Mesenchymal stem cell (in vitro differentiated cells and primary cell): ENCODE data around the gene CFAP99.
A peak's percentile ranks its signal among the peaks of the same experiment; 100 is the strongest.

Experiments used
- DNase-seq: peaks from one replicate; pipeline ENCODE4 v3.0.0-alpha.2; 2013
- H2AFZ ChIP-seq: one replicate; pipeline ENCODE4 v1.6.1; 2013; ENCODE audit warnings: low read depth, mild to moderate bottlenecking, control low read depth, inconsistent platforms, low read length, moderate library complexity
- H2AK5ac ChIP-seq: 2 replicates; pipeline ENCODE4 v1.6.1; 2013; ENCODE audit warnings: low read length, moderate library complexity, mild to moderate bottlenecking, inconsistent platforms; ENCODE audit not compliant: severe bottlenecking
- H2BK120ac ChIP-seq: one replicate; pipeline ENCODE4 v1.6.1; 2013; ENCODE audit warnings: low read depth, mild to moderate bottlenecking, inconsistent platforms, low read length, moderate library complexity
- H2BK12ac ChIP-seq, 2 experiments: one replicate each; pipeline ENCODE4 v1.6.1; 2013; ENCODE audit warnings: inconsistent platforms in 2 of 2, low read length in 2 of 2, mild to moderate bottlenecking in 2 of 2, moderate library complexity in 2 of 2, control low read depth in 1 of 2
- H2BK15ac ChIP-seq: one replicate; pipeline ENCODE4 v1.6.1; 2013; ENCODE audit warnings: mild to moderate bottlenecking, low read depth, inconsistent platforms; ENCODE audit not compliant: poor library complexity, severe bottlenecking
- H2BK5ac ChIP-seq: 2 replicates; pipeline ENCODE4 v1.6.1; 2013; ENCODE audit warnings: low read depth, mild to moderate bottlenecking, low read length, control low read depth, inconsistent platforms; ENCODE audit not compliant: poor library complexity, severe bottlenecking
- H3K14ac ChIP-seq, 2 experiments: one replicate each; pipeline ENCODE4 v1.6.1; 2013; ENCODE audit warnings: inconsistent platforms in 2 of 2, low read length in 2 of 2, control low read depth in 1 of 2, mild to moderate bottlenecking in 1 of 2, moderate library complexity in 1 of 2
- H3K18ac ChIP-seq, 2 experiments: one replicate each; pipeline ENCODE4 v1.6.1; 2013; ENCODE audit warnings: inconsistent platforms in 2 of 2, low read length in 2 of 2, control low read depth in 1 of 2, low read depth in 1 of 2, mild to moderate bottlenecking in 1 of 2
- H3K23ac ChIP-seq, 2 experiments: one replicate each; pipeline ENCODE4 v1.6.1; 2013; ENCODE audit warnings: inconsistent platforms in 2 of 2, low read length in 2 of 2, mild to moderate bottlenecking in 2 of 2, moderate library complexity in 2 of 2, control low read depth in 1 of 2
- H3K27ac ChIP-seq: 2 replicates; pipeline ENCODE4 v1.5.1; 2013; ENCODE audit warnings: mild to moderate bottlenecking, moderate library complexity, low read length, control low read depth, inconsistent platforms; ENCODE audit not compliant: poor library complexity, severe bottlenecking
- H3K27me3 ChIP-seq, 2 experiments: 2 replicates each; pipeline versions ENCODE4 v1.6.1 to v1.7.0; 2013; ENCODE audit warnings: low read length in 2 of 2, mild to moderate bottlenecking in 2 of 2, moderate library complexity in 2 of 2, control low read depth in 1 of 2, inconsistent platforms in 1 of 2; ENCODE audit not compliant: control insufficient read depth in 1 of 2, insufficient read depth in 1 of 2
- H3K36me3 ChIP-seq, 2 experiments: 2 replicates each; pipeline versions ENCODE4 v1.6.1 to v1.7.0; 2013; ENCODE audit warnings: low read length in 2 of 2, control low read depth in 1 of 2, inconsistent platforms in 1 of 2, low read depth in 1 of 2, mild to moderate bottlenecking in 1 of 2; ENCODE audit not compliant: insufficient read depth in 2 of 2, control insufficient read depth in 1 of 2
- H3K4ac ChIP-seq, 2 experiments: one replicate each; pipeline ENCODE4 v1.6.1; 2013; ENCODE audit warnings: inconsistent platforms in 2 of 2, low read length in 2 of 2, mild to moderate bottlenecking in 2 of 2, moderate library complexity in 2 of 2, control low read depth in 1 of 2, low read depth in 1 of 2
- H3K4me1 ChIP-seq: 2 replicates; pipeline ENCODE4 v1.6.1; 2013; ENCODE audit warnings: low read depth, low read length, control low read depth; ENCODE audit not compliant: control insufficient read depth, insufficient read depth
- H3K4me2 ChIP-seq: 2 replicates; pipeline ENCODE4 v1.6.1; 2013; ENCODE audit warnings: low read length, mild to moderate bottlenecking, inconsistent platforms; ENCODE audit not compliant: poor library complexity, severe bottlenecking
- H3K4me3 ChIP-seq, 2 experiments: 2 replicates each; pipeline versions ENCODE4 v1.5.1 to v1.7.0; 2013; ENCODE audit warnings: low read length in 2 of 2, mild to moderate bottlenecking in 2 of 2, control low read depth in 1 of 2, low read depth in 1 of 2; ENCODE audit not compliant: insufficient read depth in 1 of 2
- H3K79me1 ChIP-seq: replicated peaks from 2 replicates; pipeline ENCODE4 v1.6.1; 2013; ENCODE audit warnings: mild to moderate bottlenecking, control low read depth, low read length, inconsistent platforms; ENCODE audit not compliant: poor library complexity, severe bottlenecking
- H3K9ac ChIP-seq: 2 replicates; pipeline ENCODE4 v1.7.0; 2013; ENCODE audit warnings: mild to moderate bottlenecking, low read length, moderate library complexity
- H3K9me3 ChIP-seq: 2 replicates; pipeline ENCODE4 v1.7.0; 2013; ENCODE audit warnings: mild to moderate bottlenecking, low read length; ENCODE audit not compliant: control insufficient read depth
- H4K8ac ChIP-seq: one replicate; pipeline ENCODE4 v1.6.1; 2013; ENCODE audit warnings: inconsistent platforms, mild to moderate bottlenecking, low read length, moderate library complexity
- H4K91ac ChIP-seq: one replicate; pipeline ENCODE4 v1.6.1; 2013; ENCODE audit warnings: mild to moderate bottlenecking, low read length, inconsistent platforms
- WGBS: methylation state at CpG from one replicate; pipeline ENCODE4 v1.1.7; 2013; ENCODE audit warnings: mixed read lengths; 5-methylcytosine and 5-hydroxymethylcytosine counted together

The CFAP99 gene

DNA sequence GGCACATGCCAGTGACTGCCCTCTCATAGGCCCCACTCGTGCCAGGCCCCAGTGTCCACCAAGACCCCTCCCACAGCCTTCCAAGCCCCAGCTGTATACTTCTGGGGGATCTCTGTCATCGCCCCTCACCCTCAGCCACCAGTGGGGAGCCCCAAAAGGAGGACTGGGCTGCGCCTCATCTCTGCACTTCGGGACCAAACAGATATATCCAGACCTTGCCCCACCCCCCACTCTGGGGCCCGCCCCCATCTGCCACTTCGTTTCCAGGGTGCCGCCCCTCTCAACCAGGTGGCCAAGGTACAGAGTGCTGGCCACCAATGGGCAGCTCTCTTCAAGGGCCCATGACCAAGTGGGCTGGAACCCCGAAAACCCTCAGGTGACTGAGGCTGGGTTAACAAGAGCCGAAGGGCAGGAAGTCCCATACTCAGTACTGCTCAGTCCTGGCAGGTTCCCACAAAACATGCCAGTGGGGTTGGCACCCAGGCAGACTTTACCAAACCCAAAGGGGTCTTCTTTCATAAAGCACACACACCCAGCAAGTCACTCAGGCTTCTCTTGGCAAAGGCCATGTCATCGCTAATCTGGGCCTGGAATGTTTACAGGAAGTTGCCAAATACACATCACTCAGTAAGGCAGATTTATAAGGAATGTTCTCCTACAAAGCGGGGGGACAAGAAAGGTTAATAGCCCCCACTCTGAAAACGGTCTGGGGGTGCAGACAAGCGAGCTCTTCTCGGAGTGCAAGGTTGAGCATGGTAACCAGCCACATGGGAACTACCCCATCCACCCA is 4.7 kb upstream of the CFAP99 start:
- peaks cover 58% of the 10 kb centered on the region for H3K4me1 ChIP-seq
- peak; percentile 43 for DNase-seq
- peak overlapping the region; percentile 85 for H3K9ac ChIP-seq
- no peak overlapping the region for H3K4me3 ChIP-seq
- peak overlapping the region; percentile 83 for H4K8ac ChIP-seq
- peaks cover 0 to 18% of the 10 kb centered on the region in 2 experiments for H3K27me3 ChIP-seq
- H3K18ac ChIP-seq = peak overlapping the region; percentile 52 to 88
- peak overlapping the region; percentile 54 for H2BK120ac ChIP-seq
- peak overlapping the region; percentile 38 for H2BK5ac ChIP-seq
- H3K36me3 ChIP-seq = peaks cover 0 to 8% of the 10 kb centered on the region in 2 experiments
- no peak overlapping the region for H3K23ac ChIP-seq
- H3K9me3 ChIP-seq = no peaks in the 10 kb centered on the region
- peak overlapping the region; percentile 3 to 56 for H3K4ac ChIP-seq
- H3K14ac ChIP-seq = peak overlapping the region in 1 of 2 experiments; percentile 3
- peak overlapping the region; percentile 96 for H3K27ac ChIP-seq
- peak overlapping the region; percentile 61 to 88 for H2BK12ac ChIP-seq
- peak overlapping the region; percentile 97 for H4K91ac ChIP-seq
- 73% methylated on average over 14 of the region's 14 CpGs for WGBS
- H2AFZ ChIP-seq = no peak overlapping the region
- peak overlapping the region; percentile 18 for H3K4me2 ChIP-seq
- H2BK15ac ChIP-seq = peak overlapping the region; percentile 73
- H2AK5ac ChIP-seq = peak overlapping the region; percentile 87
- H3K79me1 ChIP-seq = no peaks in the 10 kb centered on the region

DNA sequence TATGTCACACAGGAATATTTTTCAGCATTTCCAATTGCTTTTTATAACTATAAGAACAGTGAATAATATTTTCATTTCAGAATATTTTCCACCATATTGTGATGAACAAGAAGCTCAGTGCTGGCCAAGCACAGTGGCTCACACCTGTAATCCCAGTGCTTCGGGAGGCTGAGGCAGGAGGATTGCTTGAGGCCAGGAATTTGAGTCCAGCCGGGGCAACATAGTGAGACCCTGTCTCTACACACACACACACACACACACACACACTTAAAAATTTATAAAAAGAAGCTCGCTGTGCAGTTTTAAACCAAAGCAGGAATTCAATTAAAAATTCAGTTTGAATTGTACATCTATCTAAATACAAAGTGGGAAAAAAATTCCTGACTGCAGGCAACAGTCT is 3.5 kb upstream of the CFAP99 start:
- Histone ChIP-seq H3K23ac (no peak overlapping the region), H3K36me3 (peaks cover 0 to 8% of the 10 kb centered on the region in 2 experiments), H2AK5ac (no peak overlapping the region), H3K4me2 (no peak overlapping the region), H3K4me1 (peaks cover 52% of the 10 kb centered on the region), H3K27me3 (peaks cover 11 to 30% of the 10 kb centered on the region in 2 experiments), H3K18ac (no peak overlapping the region), H4K91ac (no peak overlapping the region), H2BK120ac (no peak overlapping the region), H2AFZ (no peak overlapping the region), H2BK12ac (no peak overlapping the region), H3K79me1 (no peaks in the 10 kb centered on the region), H3K27ac (peak overlapping the region; percentile 71), H3K9me3 (no peaks in the 10 kb centered on the region), H2BK5ac (no peak overlapping the region), H4K8ac (no peak overlapping the region), H3K4ac (no peak overlapping the region), H3K4me3 (no peak overlapping the region), H2BK15ac (no peak overlapping the region), H3K14ac (no peak overlapping the region), H3K9ac (no peak overlapping the region)
- DNase-seq = no peak
- 100% methylated on average over 2 of the region's 3 CpGs for WGBS

DNA sequence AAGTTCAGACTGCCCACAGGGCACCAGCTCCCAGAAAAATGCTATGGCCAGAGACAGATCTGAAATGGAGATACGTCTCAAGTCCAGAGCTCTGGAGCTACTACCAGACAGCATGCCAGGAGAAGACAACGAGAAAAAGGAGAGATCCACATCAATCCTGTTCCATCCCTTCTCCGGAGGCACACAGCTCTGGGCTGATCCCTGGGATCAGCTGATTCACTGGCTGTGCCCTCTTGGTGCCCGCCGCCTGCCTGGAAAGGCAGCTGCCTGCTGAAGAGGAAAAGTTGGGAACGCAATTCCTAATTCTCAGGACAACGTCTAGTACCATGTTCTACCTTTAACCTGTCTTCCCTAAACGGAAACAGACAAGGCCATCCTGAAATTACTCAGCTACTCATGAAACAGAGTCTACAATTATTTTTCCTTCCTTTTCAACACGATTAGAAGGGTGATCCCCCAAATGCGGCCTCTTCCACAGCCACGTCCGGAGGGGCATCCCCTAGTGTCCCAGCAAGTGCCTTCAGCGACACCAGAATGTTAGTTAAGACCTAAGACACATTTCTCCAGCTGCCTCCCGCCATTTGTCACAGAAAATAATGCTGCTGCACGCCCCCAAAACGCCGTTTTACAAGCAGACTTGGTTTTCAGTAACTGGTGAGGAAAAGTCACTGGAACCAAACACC is 2.7 kb upstream of the CFAP99 start:
- WGBS = 57% methylated on average over 17 of the region's 17 CpGs
- Histone ChIP-seq H3K4me3 (peak overlapping the region; percentile 76 to 82), H3K9me3 (peaks cover 4% of the 10 kb centered on the region), H2BK120ac (no peak overlapping the region), H2AK5ac (no peak overlapping the region), H3K27ac (peak overlapping the region; percentile 71), H3K4me2 (peak overlapping the region; percentile 94), H3K27me3 (peaks cover 18 to 38% of the 10 kb centered on the region in 2 experiments), H2AFZ (no peak overlapping the region), H3K9ac (peak overlapping the region; percentile 47), H3K23ac (no peak overlapping the region), H2BK15ac (no peak overlapping the region), H3K4ac (no peak overlapping the region), H3K79me1 (no peaks in the 10 kb centered on the region), H4K91ac (no peak overlapping the region), H3K36me3 (peaks cover 0 to 8% of the 10 kb centered on the region in 2 experiments), H3K4me1 (peaks cover 52% of the 10 kb centered on the region), H2BK5ac (no peak overlapping the region), H3K14ac (no peak overlapping the region), H4K8ac (peak overlapping the region; percentile 51), H2BK12ac (no peak overlapping the region), H3K18ac (no peak overlapping the region)
- no peak for DNase-seq
